ENCODE measurements around the gene ELK1.

Gene ELK1

DNA sequence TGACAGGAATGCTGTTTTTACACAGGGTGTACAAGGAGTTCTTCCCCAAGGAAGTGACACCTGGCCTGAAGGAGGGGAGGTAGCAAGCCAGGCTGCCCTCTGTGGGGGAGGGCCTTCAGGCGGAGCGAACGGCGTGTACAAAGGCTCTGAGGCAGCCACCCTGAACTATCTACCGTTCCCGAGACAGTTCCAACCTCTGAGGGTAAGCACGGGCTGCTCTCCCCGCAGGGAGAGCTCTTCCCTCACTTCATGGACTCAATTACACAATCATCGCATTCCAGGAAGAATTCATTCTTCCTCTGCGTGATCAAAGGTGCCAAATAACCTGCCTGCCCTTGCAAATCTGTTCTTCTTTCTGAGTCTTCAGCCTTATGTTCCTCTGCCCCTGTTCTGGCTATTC lies 4.8 kb downstream of the ELK1 start:
- no peak for DNase-seq (ENCODE audit: low read depth)

DNA sequence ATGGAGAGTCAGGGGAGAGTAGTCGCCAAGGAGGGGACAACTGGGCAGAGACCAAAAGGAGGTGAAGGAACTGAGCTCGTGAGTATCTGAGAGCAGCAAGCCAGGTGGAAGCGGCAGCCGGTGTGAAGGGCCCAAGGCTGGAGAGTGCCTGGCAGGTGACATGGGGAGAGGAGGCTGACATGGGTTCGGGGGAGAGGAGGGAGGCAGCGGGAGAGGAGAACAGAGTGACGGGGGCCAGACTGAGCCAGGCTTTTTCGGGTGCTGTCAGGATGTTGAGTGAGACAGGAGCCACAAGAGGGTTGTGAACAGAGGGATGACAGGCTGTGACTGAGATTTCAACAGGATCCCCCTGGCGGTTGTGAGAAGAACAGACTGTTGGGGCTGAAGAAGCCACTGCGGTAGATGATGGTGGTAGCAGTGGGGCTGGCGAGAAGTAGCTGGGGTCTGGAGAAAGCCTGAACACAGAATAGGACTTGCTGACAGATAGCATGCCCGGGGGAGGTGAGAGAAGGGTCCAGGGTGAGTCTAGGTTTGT lies 5.7 kb downstream of the ELK1 start:
- no peak for DNase-seq (ENCODE audit: low read depth)

DNA sequence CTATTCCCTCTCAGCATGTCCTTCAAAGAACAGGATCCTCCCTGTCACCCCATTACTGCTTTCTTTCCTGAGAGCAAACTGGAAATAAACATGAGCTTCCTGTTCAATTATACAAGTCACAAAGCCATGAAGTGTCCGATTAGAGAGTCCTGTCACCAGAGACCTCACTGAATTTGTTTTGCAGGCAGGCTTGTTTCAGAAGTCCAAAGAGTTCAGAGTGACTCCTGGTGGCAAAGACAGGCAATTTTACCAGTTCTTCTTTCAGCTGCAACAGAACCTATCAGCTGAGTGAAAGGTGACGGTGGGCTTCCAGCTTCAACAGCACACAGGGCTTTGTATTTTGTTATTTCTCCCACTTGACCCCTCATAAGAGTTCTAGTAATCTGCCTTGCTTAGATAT lies 6.4 kb downstream of the ELK1 start:
- no peak for DNase-seq (ENCODE audit: low read depth)

DNA sequence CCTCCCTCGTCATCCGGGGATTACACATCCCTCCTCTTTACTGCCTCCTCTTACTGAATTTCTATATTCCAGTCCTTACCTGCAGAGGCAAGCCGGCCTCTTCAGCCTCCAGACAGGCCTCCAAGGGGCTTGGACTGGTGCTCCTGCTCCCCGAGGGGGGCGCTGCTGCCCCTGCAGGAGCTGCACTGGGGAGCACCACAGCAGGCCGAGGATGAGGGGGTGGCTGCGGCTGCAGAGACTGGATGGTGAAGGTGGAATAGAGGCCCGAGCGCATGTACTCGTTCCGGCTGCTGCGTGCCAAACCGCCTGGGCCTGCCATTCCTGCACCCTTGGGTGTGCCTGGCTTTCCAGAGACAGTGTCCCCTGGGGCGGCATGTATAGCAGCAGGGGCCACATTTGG lies 11.5 kb downstream of the ELK1 start:
- DNase-seq (ENCODE audit: low read depth) = no peak

DNA sequence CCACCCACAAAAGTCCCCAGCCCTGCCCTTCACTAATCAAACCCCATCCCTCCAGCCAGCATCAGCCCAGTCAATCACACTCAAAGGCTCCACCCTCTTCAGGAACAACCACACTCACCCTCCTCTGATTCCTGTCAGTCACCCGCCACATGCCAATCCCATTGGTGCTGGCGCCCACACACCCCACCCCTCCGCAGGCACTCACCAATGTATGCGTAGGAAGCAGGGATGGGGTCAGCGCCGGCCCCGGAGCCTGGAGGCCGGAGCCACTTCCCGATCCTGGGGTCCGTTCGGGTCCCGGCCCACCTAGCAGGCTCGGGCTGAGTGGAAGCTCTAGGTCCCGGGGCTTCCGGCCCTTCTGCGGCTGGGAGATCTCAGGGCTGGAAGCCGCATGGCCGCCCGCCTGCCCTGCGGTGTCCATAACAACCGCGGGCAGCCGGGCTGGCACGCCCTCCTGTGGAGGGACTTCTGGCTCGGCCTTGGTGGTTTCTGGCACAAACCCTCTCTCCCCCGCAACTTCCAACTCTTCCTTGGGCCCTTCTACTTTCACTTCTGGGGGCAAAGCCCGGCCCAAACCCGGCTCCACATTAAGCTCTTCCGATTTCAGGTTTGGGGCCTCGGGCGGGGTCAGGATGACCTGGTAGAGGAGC lies 12.7 kb downstream of the ELK1 start:
- peak; percentile 16 for DNase-seq (ENCODE audit: low read depth)

DNA sequence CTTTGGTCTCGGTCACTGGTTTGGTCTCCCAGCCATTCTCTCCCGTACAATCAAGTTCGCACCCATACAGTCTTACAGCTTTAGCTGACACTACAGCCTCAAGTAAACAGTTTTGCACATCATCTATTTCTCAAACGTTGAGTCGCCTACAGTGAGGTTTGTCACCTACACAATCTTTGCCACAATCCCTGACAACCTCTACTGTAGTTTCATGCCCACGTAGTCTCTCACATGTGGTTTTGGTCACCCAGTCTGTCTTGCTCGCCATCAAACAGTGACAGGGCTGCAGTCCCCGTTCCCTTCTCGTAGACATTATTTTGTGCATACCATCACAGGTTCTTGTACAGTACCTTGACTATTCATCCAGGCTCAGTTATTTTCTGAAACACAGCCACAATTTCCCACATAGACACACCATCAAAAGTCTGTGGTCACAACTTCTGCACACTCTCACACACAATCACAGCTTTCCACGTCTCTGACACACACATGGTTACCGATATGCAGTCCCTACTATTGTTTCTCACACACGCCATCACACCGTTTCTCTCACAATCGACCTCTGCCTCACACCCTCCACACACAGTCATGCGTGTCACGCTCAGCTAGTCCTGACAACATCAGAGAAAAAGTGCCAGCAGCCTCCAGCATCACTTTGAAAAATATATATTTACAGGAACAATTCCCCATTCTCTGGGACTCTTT lies 15.3 kb downstream of the ELK1 start:
- no peak for DNase-seq (ENCODE audit: low read depth)

DNA sequence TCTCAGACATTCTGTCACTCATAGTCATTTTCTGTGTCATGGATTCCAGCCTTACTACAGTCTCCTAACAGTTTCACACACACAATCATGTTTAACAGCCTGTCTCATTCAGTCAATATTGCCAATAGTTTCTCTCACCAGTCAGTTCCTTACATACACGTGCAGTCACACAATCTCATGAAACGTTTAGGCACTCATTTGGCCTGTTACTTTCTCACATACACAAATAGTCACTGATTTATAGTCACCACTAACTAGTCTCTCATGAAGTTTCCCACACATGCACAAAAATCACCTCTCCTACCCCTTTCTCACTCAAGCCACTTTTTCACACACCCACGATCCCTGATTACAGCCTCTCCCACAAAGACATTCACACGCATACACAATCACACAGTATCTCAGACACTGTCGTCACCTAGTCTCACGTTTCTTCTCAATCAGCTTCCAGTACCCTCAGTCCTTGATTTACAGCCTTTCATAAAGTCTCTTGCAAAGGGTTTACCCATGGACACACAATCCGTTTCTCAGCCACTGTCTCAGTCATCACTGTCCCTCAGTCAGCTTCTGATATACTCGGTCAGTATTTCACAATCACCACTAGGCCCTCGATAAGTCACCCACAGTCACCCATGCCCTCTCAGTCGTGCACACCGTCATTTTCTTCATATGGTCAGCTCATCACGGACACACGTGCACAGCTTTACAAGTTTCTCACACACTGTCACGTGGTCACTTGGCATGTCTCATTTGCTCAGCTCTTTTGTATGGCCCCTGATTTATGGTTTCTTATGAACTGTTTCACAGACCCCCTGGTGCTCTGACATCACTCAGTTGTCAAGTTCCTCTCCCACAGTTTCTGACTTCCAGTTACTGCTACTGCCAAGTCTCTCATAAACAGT lies 16.4 kb downstream of the ELK1 start:
- DNase-seq (ENCODE audit: low read depth) = no peak

DNA sequence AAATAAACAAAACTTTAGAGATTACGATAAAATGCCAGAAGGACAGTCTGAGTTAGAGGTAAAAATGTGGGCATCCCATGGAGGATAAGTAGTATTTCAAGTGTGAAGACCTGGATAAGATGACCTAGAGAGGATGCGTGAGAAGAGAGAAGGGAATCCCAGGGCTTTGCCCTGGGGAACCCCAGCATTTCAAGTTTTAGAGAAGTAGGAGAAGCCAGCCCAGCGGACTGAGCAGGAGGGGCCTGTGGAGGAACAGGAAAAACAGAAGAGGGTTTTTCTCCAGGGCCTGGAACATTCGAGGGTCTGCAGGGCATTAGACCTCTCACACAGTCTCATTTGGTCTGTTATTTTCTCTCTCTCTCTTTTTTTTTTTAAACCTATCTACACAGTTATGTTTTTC lies 17.7 kb downstream of the ELK1 start:
- DNase-seq (ENCODE audit: low read depth) = no peak

DNA sequence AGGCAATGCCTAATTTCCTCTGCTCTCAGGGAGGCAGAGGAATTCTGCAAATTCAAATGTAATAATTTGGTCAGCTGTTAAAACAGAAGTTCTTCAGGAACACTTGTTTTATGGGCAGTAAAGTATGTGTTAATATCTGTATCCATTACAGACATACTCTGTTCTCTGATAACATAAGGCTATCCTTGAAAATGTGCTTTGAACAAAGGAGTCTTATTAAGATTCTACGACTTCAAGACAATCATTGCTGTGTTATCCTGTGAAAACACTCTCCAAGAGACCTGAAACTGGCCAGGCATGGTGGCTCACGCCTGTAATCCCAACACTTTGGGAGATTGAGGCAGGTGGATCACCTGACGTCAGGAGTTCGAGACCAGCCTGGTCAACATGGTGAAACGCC lies 18.7 kb downstream of the ELK1 start:
- no peak for DNase-seq (ENCODE audit: low read depth)

DNA sequence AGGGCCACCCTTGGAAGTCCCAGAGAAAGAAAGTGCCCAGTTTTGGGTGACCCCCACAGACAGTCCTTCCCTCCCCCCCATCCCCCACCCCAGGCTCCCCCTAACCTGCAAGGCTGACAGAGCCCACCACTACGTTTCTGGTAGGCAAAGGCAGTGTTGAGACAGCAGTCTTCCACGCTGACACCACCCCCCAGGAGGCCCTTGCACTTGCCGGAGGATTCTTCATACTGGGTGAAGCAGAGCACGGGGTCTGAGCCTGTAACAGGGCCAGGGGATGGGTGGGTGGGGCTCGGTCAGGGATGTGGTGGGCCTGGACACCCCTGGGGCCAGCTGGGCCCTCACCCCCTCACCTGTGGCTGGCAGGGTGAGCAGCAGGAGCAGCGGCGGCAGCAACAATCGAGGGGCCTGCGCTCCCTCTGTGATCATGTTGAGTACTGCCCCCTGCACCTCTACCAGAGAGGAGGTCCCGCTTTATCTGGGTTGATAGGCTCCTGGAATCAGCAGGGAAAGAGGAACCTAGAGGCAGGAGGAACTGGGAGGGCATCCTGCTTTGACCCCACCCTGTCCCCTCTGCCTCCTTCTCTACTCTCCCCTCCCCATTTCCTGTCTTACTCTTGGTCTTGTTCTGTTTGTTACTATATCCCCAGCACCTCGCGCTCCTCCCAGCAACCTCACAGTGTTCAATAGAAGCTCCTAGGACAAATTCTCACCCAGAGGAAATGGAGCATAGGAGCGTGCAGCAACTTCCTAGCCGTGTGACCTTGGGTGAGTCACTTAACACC lies 20.8 kb downstream of the ELK1 start, which contains the start of gene CFP:
TSS of gene CFP (minus strand) at position 512 of the 782 bp plus-strand sequence. CDS start at position 426, 86 bp downstream.
- no peak for DNase-seq (ENCODE audit: low read depth)

DNA sequence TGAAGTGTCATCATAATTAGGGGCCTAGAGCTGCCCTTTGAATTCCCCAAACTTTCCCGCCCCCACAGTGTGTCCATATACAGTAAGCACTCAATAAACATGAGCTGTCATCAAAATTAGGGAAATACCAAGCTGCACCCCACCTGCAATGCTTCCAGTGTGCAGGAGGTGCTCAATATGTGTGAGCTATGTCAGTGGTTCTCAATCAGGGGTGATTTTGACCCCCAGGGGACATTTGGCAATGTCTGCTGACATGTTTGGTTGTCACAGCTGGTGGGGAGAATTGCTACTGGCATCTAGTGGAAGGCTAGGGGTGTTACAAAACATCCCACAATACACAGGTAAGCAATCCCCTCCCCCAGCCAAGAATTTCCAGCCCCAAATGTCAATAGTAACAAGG lies 21.4 kb downstream of the ELK1 start:
- DNase-seq (ENCODE audit: low read depth) = no peak

DNA sequence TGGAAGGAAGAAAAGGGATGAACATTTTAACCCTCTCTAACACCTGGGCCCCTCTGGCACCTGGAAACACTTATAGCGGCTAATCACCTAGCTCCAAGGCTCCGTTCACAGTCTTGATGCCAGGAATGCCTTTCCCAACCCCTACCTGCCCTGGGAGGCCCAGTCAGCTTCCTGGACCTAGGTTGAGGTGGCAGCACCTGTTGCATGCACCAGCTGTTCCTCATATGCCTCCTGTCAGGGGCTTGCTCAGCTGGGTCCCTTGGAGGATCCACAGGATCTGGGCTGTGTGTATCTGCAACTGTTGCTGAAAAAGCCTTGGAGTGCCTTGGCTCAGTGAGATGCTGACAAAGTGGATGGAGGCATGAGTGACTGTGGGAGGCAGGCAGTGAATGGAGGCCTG lies 25.0 kb downstream of the ELK1 start:
- no peak for DNase-seq (ENCODE audit: low read depth)

DNA sequence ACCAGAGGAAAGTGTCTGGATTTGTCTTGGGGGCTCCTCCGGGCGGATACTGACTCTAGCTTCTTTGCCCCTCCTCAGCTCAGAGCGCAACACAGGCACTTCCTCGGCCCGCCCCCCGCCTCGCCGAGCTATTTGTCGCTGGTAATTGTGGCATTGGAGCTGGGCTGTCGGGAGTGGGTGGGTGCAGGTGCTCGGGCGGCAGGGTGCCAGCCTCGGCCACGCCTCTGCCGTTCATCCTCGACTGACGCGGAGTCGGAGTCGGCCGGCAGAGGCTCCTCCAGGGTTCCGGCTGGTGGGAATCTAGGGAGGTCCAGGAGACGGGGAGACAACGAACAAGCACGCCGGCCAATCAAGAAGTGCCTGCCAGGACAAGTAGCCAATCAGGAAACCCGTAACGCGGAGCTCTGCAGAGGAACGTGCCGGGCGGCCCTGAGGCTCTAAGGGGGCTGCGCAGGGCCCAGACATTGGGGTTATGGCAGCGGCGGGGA lies 26.8 kb downstream of the ELK1 start:
- peak; percentile 10 for DNase-seq (ENCODE audit: low read depth)

DNA sequence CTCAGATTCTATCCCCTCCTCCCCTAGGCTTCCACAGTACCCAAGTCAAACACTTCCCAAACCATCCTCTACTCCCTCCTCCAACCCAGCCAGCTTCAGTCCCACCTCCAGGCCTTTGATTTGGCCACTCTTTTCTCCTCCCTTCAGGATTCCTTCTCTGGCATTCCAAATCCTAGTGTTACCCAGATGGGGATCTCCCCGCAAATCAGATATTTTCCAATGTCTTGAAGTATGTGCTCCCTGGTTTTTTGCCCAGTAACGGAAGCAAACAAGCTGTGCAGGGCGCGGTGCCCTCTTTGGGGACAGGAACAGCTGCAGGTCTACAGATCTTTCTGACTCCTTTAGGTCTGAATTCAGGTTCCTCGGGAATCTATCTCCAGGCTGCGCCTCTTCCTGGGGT lies 28.5 kb downstream of the ELK1 start:
- DNase-seq (ENCODE audit: low read depth) = no peak

DNA sequence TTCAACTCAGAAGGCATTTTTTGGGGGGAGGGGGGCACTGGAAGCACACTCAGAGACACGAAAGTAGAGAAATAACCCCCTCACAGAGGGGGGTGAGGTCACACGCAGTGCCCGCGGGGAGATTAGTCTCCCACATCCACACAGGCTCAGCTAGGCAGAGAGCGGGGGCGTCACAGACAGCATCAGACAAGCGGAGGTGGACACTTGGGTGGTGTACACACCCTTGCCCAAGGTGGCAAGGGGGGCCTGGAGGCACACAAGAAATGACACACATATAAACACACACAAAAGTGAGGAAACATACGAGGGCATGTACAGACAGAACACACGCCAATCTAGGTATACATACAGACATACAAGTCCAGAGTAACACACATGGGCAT lies 30.1 kb downstream of the ELK1 start:
- no peak for DNase-seq (ENCODE audit: low read depth)

DNA sequence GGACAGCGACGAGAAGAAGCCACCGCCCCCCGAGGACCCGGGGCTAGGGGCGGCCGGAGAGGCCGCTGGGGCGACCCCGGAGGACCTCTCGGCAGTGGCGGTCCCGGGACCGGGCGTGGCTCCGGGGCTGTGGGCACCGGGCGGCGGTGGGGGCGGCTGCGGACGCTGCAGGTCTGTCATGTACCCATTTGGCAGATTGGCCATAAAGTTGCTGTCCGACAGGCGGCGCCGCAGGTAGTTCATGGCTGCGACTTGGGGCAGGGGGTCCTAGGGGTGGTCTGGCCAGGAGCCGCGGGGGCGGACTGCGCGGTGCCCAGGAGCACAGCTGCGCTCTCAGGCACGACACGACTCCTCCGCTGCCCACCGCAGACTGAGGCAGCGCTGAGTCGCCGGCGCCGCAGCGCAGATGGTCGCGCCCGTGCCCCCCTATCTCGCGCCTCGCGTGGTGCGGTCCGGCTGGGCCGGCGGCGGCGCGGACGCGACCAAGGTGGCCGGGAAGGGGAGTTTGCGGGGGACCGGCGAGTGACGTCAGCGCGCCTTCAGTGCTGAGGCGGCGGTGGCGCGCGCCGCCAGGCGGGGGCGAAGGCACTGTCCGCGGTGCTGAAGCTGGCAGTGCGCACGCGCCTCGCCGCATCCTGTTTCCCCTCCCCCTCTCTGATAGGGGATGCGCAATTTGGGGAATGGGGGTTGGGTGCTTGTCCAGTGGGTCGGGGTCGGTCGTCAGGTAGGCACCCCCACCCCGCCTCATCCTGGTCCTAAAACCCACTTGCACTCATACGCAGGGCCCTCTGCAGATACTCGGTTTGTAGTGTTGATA lies 30.7 kb downstream of the ELK1 start, which contains the start of gene SYN1:
TSS of gene SYN1 (minus strand) at position 372 of the 817 bp plus-strand sequence. CDS start at position 243, 129 bp downstream.
- peak; percentile 64 for DNase-seq (ENCODE audit: low read depth)

DNA sequence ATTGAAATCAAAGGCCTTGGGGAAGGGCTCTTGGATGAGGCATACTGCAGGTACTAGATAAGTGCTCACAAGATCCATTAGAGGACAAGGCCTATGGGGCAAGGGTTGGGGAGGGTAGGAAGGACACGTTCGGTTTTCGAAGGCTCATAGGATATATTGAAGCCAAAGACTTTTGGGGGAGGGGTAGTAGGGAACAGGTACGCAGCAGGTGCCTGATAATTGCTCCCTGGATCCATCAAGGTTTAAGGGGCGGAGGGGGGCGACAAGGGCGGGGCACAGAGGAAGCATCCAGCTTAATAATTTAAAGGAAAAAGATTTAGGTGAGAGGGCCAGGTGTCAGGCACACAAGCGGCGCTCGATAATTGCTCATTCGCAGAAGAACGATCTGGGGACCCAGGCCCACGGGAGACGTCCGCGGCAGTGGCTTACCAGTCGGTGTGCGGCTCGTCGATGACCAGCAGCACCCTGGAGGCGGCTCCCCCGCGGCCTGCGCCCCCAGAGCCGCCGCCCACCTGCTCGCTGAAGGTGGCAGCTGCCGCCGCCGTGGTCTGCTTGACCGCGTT lies 31.4 kb downstream of the ELK1 start:
- no peak for DNase-seq (ENCODE audit: low read depth)

DNA sequence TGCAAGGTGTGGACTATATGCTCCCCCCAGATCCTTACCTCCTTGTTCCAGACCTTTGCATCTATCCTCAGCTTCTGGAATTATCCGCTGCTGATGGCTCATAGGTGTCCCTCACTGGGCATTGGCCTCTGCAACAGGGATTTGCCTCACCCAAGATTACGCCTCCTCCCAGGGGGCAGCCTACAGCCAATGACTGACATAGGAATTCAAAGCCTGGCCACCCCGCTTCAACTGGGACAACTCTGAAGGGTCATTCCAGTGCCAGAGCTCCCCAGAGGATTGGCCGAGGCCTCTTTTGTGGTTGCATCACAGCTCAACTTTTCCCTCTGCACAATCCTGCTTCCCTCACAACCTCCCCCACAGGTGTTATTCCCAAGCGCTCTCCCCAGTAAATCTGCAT lies 35.7 kb downstream of the ELK1 start:
- no peak for DNase-seq (ENCODE audit: low read depth)

DNA sequence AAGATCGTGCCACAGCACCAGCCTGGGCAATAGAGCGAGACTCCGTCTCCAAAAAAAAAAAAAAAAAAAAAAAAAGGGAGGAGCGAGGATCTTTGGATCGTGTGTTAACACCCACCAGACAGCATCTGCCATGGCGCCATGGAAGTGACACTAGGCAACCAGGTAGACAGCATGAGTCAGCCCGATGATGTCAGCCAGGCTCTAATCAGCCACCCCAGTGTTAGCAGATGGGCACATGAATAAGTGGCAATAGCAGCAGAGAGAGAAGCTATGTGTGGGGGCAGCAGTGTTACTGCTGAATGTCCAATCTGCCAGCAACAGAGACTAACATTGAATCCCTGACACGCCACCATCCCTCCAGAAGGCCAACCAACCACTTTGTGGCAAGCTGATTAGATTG lies 37.3 kb downstream of the ELK1 start:
- DNase-seq (ENCODE audit: low read depth) = no peak

DNA sequence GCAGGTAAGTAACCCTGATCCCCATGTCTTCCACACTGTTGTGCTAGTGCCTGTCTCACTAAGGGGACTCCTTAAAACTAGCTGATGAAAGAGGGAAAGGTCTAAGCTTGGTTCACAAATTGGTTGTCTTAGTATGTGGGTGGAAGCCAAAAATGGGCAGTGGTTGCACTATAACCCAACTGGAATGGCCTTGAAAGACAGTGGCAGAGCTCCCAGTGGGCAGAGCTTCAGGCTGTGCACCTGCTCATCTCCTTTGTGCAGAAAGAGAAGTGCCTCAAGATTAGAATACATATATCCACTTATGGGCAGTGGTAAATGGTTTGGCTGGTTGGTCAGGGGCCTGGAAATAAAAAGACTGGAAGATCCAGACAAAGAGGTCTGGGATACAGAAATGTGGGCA lies 37.9 kb downstream of the ELK1 start:
- no peak for DNase-seq (ENCODE audit: low read depth)
